ENCODE results near the gene TSC2. TPM values are rescaled to one million over a fixed set of nuclear protein-coding genes. Genes with fewer than 3 reads are reported as not detected.
"Not testable (repeated sequence)": the region's sequence is repeated elsewhere in the genome, so short reads cannot be mapped to it uniquely, and the experiment has no call there.

Gene TSC2
- total and polyA plus RNA-seq, 2 experiments from 2014 or later: 52.2 to 53.7 TPM

GRCh38 chr16:2121853-2122252, 74.1 kb downstream of the TSC2 start:
- Histone ChIP-seq H2AFZ (no peak overlapping the region), H3K4me2 (ENCODE audit: unreplicated experiment) (no peak overlapping the region), H3F3A (ENCODE audit: insufficient read depth) (0 out of 2 replicates have a peak, but pooled peaks cover 11% of the 10 kb centered on the region), H3K9me3 (ENCODE audit: low read depth) (no peaks in the 10 kb centered on the region), H3K9me2 (ENCODE audit: insufficient read depth) (no peaks in the 10 kb centered on the region), H3K27me3 (replicated peaks; ENCODE audit: insufficient read depth) (no peaks in the 10 kb centered on the region), H4K20me1 (ENCODE audit: insufficient read depth) (no peaks in the 10 kb centered on the region), H3K36me3 (ENCODE audit: low read depth) (no peaks in the 10 kb centered on the region), H3K27ac (peak overlapping the region; percentile 70), H3K9ac (peak overlapping the region; percentile 53), H3K4me1 (ENCODE audit: insufficient read depth) (peaks cover 36% of the 10 kb centered on the region), H3K79me2 (ENCODE audit: insufficient read depth) (peaks cover 90% of the 10 kb centered on the region), H3K4me3 (no peak overlapping the region)
- TF ChIP-seq EZH2 (IDR thresholded peaks at IDR 0.05; ENCODE audit: insufficient read depth, poor library complexity, severe bottlenecking) (no peak), EZH2phosphoT487 (IDR thresholded peaks at IDR 0.05; ENCODE audit: insufficient read depth, low read depth) (no peak)
- in situ Hi-C loops (cut with MboI): no loop called here
- DNase-seq: peak; percentile 45
- 28 to 30% methylated on average over 10 to 19 of the region's 19 CpGs for WGBS, 2 experiments (ENCODE audit: low coverage in 1 of 2, low lambda C conversion rate in 2 of 2, missing lambda C conversion rate in 2 of 2)

GRCh38 chr16:2122429-2122828, 74.6 kb downstream of the TSC2 start:
- H3K9me2 ChIP-seq (ENCODE audit: insufficient read depth): no peaks in the 10 kb centered on the region
- no peak overlapping the region; the same call in 1 of the 2 replicates for H3K9ac ChIP-seq
- no peak for TF ChIP-seq EZH2 (IDR thresholded peaks at IDR 0.05; ENCODE audit: insufficient read depth, poor library complexity, severe bottlenecking)
- TF ChIP-seq EZH2phosphoT487 (IDR thresholded peaks at IDR 0.05; ENCODE audit: insufficient read depth, low read depth): no peak
- no peak overlapping the region for H3K4me2 ChIP-seq (ENCODE audit: unreplicated experiment)
- H3K27ac ChIP-seq: no peak overlapping the region
- H2AFZ ChIP-seq: no peak overlapping the region
- H3K4me1 ChIP-seq (ENCODE audit: insufficient read depth): peaks cover 41% of the 10 kb centered on the region
- no peak overlapping the region for H3K4me3 ChIP-seq
- H4K20me1 ChIP-seq (ENCODE audit: insufficient read depth): no peaks in the 10 kb centered on the region
- 0 out of 2 replicates have a peak, but pooled peaks cover 12% of the 10 kb centered on the region for H3F3A ChIP-seq (ENCODE audit: insufficient read depth)
- 64 to 74% methylated on average over 10 to 17 of the region's 17 CpGs for WGBS, 2 experiments (ENCODE audit: low coverage in 1 of 2, low lambda C conversion rate in 2 of 2, missing lambda C conversion rate in 2 of 2)
- H3K27me3 ChIP-seq (replicated peaks; ENCODE audit: insufficient read depth): no peaks in the 10 kb centered on the region
- no peaks in the 10 kb centered on the region for H3K36me3 ChIP-seq (ENCODE audit: low read depth)
- peaks cover 90% of the 10 kb centered on the region for H3K79me2 ChIP-seq (ENCODE audit: insufficient read depth)
- in situ Hi-C loops (cut with MboI): no loop called here
- DNase-seq: no peak
- H3K9me3 ChIP-seq (ENCODE audit: low read depth): no peaks in the 10 kb centered on the region

DNA sequence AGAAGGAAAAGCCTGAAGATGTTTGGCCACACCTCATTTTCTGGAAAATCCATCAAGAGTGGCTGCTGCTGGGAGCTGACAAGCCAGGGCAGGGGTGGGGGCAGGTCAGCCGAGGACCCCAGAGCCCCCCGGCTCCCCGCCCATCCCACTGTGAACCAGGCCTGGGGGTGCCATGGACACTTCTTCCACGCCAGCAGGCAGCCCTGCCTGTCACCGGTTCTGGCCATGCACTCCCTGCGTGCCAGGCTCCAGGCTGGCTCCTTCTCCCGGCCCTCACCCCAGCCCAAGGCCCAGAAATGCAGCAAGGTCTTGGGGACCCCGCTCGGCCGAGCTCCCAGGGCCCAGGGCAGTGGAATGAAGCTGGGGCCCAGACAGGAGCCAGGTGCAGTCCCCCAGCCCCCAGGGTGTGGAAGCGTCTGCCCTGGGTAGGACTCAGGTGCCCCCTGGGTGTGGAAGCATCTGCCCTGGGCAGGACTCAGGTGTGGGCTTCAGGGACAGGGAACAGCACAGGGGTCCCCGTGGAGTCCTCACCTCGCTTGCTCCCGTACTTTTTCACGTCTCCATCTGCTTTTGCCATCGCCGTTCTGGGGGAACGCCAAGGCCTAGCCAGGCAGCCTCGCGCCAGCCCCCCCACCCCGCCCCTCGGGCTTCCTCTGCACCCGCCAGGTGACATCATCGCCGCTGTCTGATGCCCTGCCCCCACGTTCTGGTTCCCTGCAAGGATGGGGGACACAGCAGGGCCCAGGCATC, 75.3 kb downstream of the TSC2 start:
- H3K9me2 ChIP-seq (ENCODE audit: insufficient read depth); H2AFZ ChIP-seq; H3K4me3 ChIP-seq; DNase-seq; H3K9me3 ChIP-seq (ENCODE audit: low read depth); H3K36me3 ChIP-seq (ENCODE audit: low read depth); H3K9ac ChIP-seq; H4K20me1 ChIP-seq (ENCODE audit: insufficient read depth); H3K27ac ChIP-seq; H3K27me3 ChIP-seq (replicated peaks; ENCODE audit: insufficient read depth); H3K4me2 ChIP-seq (ENCODE audit: unreplicated experiment); in situ Hi-C loops (cut with MboI): not testable (repeated sequence)
- 0 out of 2 replicates have a peak, but pooled peaks cover 12% of the 10 kb centered on the region for H3F3A ChIP-seq (ENCODE audit: insufficient read depth)
- H3K79me2 ChIP-seq (ENCODE audit: insufficient read depth): peaks cover 89% of the 10 kb centered on the region
- WGBS, 2 experiments (ENCODE audit: low coverage in 1 of 2, low lambda C conversion rate in 2 of 2, missing lambda C conversion rate in 2 of 2): 62% methylated on average over 8 to 11 of the region's 26 CpGs
- H3K4me1 ChIP-seq (ENCODE audit: insufficient read depth): peaks cover 44% of the 10 kb centered on the region

DNA sequence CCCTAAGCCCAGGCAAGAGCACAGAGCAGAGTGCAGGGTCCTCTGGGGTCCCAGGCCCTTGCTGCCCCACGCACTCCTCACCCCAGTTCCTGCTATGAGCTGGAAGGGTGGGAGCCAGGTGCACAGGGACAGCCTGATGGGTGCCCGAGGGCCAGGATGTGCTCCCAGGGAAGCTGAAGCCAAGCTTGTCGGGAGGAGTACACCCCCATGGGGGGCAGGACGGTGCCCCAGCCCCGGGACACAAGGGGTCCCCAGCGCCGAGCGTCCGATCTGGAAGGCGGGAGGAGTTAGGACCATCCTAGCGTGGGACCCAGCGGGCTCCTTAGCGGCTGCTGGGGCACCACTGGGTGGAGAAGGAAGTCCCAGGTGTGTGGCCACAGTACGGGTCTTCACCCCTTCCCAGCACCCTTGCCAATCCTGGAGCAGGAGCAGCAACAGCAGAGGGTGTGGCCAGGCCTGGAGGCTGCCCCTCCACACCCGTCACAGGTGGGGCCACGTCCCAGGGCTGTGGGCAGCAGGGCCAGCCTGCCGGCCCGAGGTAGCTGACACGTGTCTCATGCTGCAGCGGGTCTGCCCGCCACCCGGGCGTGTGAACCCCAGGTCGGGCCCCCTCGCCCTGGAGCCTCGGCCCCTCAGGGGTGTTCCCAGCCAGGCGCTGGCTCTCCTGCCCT, 76.1 kb downstream of the TSC2 start:
- 11 to 35% methylated on average over 11 to 24 of the region's 27 CpGs for WGBS, 2 experiments (ENCODE audit: low coverage in 1 of 2, low lambda C conversion rate in 2 of 2, missing lambda C conversion rate in 2 of 2)
- H3K36me3 ChIP-seq (ENCODE audit: low read depth): not testable (repeated sequence)

DNA sequence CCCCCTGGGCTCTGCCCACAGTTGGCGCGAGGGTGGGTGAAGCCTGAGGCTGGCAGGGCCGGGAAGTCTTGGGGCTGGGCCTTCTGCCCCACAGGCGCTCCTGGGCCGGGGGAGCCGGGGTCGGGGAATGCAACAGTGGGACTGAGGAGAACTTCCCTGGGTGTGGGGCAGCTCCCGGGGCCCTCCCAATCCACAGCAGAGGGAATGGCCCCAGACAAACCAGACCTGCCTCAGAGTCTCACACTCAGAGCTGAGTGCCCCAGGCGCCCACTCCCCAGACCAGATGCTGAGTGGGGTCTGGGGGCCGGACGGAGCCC, 76.5 kb downstream of the TSC2 start:
- in situ Hi-C loops (cut with MboI); H2AFZ ChIP-seq; H4K20me1 ChIP-seq (ENCODE audit: insufficient read depth); H3K27me3 ChIP-seq (replicated peaks; ENCODE audit: insufficient read depth); H3K9me2 ChIP-seq (ENCODE audit: insufficient read depth); DNase-seq; H3K36me3 ChIP-seq (ENCODE audit: low read depth); H3K9me3 ChIP-seq (ENCODE audit: low read depth): not testable (repeated sequence)
- peaks cover 93% of the 10 kb centered on the region for H3K79me2 ChIP-seq (ENCODE audit: insufficient read depth)
- H3K4me1 ChIP-seq (ENCODE audit: insufficient read depth): peaks cover 52% of the 10 kb centered on the region
- H3K4me2 ChIP-seq (ENCODE audit: unreplicated experiment): peak overlapping the region; percentile 50
- H3K4me3 ChIP-seq: peak overlapping the region; percentile 49
- peaks cover 20% of the 10 kb centered on the region; the same call in 1 of the 2 replicates for H3F3A ChIP-seq (ENCODE audit: insufficient read depth)
- peak overlapping the region; percentile 68 for H3K9ac ChIP-seq
- WGBS, 2 experiments (ENCODE audit: low coverage in 1 of 2, low lambda C conversion rate in 2 of 2, missing lambda C conversion rate in 2 of 2): 3 to 5% methylated on average over 9 of the region's 11 CpGs
- peak overlapping the region; percentile 68 for H3K27ac ChIP-seq

More for the DNA sequence above, 76.1 kb downstream of the TSC2 start:
- peaks cover 18% of the 10 kb centered on the region; the same call in 1 of the 2 replicates for H3F3A ChIP-seq (ENCODE audit: insufficient read depth)
- H3K9ac ChIP-seq: peak overlapping the region; percentile 68
- H3K4me2 ChIP-seq (ENCODE audit: unreplicated experiment): peak overlapping the region; percentile 50
- H3K9me3 ChIP-seq (ENCODE audit: low read depth); H4K20me1 ChIP-seq (ENCODE audit: insufficient read depth); H3K27me3 ChIP-seq (replicated peaks; ENCODE audit: insufficient read depth); in situ Hi-C loops (cut with MboI); H2AFZ ChIP-seq; H3K9me2 ChIP-seq (ENCODE audit: insufficient read depth): not testable (repeated sequence)
- H3K79me2 ChIP-seq (ENCODE audit: insufficient read depth): peaks cover 93% of the 10 kb centered on the region
- H3K27ac ChIP-seq: peak overlapping the region; percentile 68
- peaks cover 50% of the 10 kb centered on the region for H3K4me1 ChIP-seq (ENCODE audit: insufficient read depth)
- peak overlapping the region; percentile 49 for H3K4me3 ChIP-seq
- DNase-seq: peak; percentile 34

DNA sequence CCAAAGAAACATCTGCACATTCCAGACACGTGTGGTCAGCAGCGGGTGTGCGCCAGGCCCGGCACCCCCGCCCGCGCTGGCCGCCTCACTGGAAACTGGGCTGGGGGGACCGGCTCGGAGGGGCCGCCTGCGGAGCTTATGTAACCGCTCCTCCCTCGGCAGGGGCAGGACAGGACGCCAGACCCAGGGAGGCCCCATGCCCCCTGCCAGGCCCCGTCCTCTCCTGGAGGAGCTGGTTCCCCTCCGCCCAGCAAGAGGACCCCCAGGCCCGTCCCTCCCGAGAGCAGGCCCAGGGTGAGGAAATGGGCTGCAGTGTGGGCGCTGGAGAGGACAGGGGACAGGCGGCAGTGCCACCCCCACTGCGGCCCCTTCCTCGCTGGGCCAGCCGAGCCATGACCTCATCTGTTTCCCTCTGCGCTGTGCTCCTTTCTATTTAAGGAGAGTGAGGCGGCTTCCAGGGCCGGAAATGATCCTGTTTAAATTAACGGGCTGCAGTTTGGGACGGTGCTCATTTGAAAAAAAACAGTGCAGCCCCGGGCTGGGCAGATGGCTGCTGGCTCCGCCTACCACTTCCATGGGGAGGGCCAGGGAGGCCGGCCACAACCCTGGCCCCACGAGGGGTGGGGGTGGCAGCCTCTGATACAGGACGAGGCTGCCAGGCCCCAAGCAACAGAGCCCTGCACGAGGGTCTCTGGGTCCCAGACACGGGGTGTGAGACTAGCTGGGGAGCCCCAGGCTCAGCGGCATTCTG, 77.1 kb downstream of the TSC2 start:
- Histone ChIP-seq H3K79me2 (ENCODE audit: insufficient read depth) (peaks cover 93% of the 10 kb centered on the region), H3K4me2 (ENCODE audit: unreplicated experiment) (peak overlapping the region; percentile 52), H3K4me3 (peak overlapping the region; percentile 49), H3K27ac (peak overlapping the region; percentile 68), H3K9ac (peak overlapping the region; percentile 68), H3K4me1 (ENCODE audit: insufficient read depth) (peaks cover 52% of the 10 kb centered on the region), H3F3A (ENCODE audit: insufficient read depth) (peaks cover 20% of the 10 kb centered on the region; the same call in 1 of the 2 replicates)
- H3K27me3 ChIP-seq (replicated peaks; ENCODE audit: insufficient read depth); H2AFZ ChIP-seq; H3K9me2 ChIP-seq (ENCODE audit: insufficient read depth); H3K9me3 ChIP-seq (ENCODE audit: low read depth); H4K20me1 ChIP-seq (ENCODE audit: insufficient read depth); H3K36me3 ChIP-seq (ENCODE audit: low read depth); in situ Hi-C loops (cut with MboI): not testable (repeated sequence)
- DNase-seq: peak; percentile 75
- 0 to 2% methylated on average over 27 of the region's 37 CpGs for WGBS, 2 experiments (ENCODE audit: low coverage in 1 of 2, low lambda C conversion rate in 2 of 2, missing lambda C conversion rate in 2 of 2)
